ENCODE results near the gene HLA-DMB.
A peak's percentile ranks its signal among the peaks of the same experiment; 100 is the strongest.

The HLA-DMB gene

DNA sequence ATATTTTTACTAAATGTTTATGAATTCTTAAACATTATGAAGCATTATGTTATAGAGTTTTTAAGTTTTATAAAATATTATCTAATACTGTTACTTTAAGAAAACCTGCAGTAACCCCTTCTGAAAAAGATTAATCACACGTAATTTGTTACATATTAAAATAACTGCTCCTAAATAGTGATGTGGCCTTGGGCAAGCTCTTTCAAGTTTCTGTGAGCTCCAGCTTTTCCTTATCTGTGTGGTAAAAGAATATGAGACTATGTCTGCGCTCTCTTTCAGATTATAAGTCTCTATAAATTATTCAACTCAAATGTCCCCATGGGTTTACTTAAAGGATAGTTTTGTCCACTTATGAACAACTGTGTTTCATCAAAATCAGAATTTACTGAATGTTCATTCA lies 31.9 kb downstream of the HLA-DMB start:
- DNase-seq (ENCODE audit: low spot score) (no peak), FAIRE-seq (no peak)

DNA sequence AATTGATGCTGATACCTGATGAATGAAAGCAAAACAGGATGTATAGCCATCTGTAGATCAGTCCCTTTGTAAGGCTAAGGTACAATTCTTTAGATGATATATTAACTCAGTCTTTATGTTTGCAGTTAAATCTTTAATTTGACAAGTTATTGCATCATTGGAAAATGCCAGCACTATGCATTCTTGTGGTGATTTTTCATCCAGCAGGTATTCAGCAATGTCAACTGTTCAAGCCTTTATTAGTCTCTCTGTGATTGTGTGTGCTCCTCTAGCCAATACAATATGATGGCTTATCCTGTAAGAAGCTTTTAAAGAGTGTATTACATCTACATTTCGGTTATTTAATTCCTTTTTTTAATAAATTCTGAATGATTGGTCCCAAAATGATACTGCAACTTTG lies 34.3 kb downstream of the HLA-DMB start:
- no peak for DNase-seq (ENCODE audit: low spot score)
- FAIRE-seq = no peak

GRCh38 chr6:32905078-32905477 lies 35.8 kb downstream of the HLA-DMB start:
- FAIRE-seq (no peak), DNase-seq (ENCODE audit: low spot score) (no peak)

- DNase-seq (ENCODE audit: low spot score) = no peak
- FAIRE-seq = no peak
These were observed 36.9 kb downstream of the HLA-DMB start for GRCh38 chr6:32903952-32904351.

DNA sequence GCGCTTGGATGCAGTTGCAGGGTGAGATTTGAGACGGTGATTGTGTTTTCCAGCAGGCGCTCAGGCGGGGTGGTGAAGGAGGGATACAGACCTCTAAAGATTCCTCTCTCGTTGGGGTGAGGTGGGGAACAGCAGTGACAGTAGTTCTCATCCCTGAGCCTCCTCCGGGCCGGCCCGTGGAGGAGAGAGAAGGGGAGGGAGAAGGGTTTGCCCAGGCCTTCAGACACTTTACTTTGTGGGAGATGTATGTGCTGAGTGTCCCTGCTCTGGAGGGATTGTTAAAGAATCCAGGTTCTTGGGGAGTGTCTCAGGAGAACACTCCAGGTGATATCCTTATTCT lies 45.9 kb downstream of the HLA-DMB start:
- DNase-seq (ENCODE audit: low spot score) = no peak
- no peak for FAIRE-seq

- peak; percentile 99 for DNase-seq (ENCODE audit: low spot score)
- FAIRE-seq = peak; percentile 90
These were observed 46.5 kb downstream of the HLA-DMB start for GRCh38 chr6:32894085-32895005.

DNA sequence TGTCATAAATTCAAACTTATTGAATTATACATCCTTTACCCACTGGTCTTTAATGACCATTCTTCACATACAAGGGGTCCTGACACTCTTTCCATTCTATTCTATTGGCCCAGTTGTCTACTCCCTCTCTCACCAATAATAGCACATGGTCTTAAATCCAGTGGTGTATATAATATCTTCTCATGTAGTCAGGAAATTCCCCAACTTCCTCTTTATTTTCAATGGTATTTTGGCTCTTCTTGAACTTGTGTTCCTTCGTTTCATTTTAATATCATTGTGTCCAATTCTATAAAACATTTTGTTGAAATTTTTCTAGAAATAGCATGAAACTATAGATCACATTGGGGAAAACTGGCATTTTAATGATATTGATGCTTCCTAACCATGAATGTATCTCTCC lies 50.0 kb downstream of the HLA-DMB start:
- FAIRE-seq = no peak
- DNase-seq (ENCODE audit: low spot score) = no peak

DNA sequence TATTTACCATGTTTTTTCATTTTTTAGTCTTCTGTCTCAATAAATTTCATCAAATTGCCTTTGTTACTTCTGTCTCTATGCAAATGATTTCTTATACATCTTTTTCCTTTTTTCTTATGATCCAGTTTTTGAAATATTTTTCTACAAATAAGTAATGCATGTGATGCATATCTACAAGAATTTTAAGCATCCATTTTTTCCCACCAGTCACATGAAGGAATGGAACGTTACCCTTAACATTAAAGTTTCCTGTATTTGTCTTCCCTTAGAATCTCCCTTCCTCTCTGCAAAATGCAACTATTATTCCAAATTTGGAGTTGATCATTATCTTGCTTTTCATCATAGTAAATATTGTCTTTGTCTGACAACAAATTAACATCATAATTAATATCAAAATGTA lies 51.3 kb downstream of the HLA-DMB start:
- DNase-seq (ENCODE audit: low spot score) (no peak), FAIRE-seq (no peak)

DNA sequence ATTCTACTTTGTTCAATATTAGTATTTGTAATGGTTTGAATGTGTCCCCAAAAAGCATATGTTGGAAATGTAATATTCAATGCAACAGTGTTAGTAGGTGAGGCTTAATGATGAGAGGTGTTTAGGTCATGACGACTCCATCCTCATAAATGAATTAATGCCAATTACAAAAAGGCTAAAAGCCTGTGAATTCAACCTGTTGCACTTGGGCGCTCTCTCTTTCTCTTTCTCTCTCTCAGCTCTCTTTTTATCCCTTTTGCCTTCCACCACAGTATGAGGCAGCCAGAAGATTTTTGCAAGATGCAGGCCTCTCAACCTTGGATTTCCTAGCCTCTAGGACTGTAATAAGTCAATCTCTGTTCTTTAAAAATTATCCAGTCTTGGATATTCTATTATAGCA lies 52.3 kb downstream of the HLA-DMB start:
- no peak for FAIRE-seq
- no peak for DNase-seq (ENCODE audit: low spot score)

GRCh38 chr6:32887616-32888015 lies 53.2 kb downstream of the HLA-DMB start:
- FAIRE-seq (no peak), DNase-seq (ENCODE audit: low spot score) (no peak)

GRCh38 chr6:32886681-32887383 lies 54.0 kb downstream of the HLA-DMB start:
- FAIRE-seq (no peak), DNase-seq (ENCODE audit: low spot score) (peak; percentile 45)

- FAIRE-seq (no peak), DNase-seq (ENCODE audit: low spot score) (peak; percentile 34)
These were observed 55.0 kb downstream of the HLA-DMB start for GRCh38 chr6:32885698-32886286.

Measured in urothelium cell line (cell line).